HG02973 (cell line): Measurements from ENCODE around the gene HOTAIR.

Experiments used
- ATAC-seq: cut with Tn5 transposase; IDR thresholded peaks from one replicate; pipeline ENCODE4 v1.9.1; 2021; ENCODE audit warnings: moderate library complexity; ENCODE audit not compliant: unreplicated experiment

The HOTAIR gene

GRCh38 chr12:53963005-53963404, 11.7 kb downstream of the HOTAIR start:
- no peak for ATAC-seq

- ATAC-seq = no peak
These were observed 13.6 kb downstream of the HOTAIR start for GRCh38 chr12:53961025-53961761.

GRCh38 chr12:53960187-53961024, 14.3 kb downstream of the HOTAIR start:
- no peak for ATAC-seq

GRCh38 chr12:53959314-53959713, 15.4 kb downstream of the HOTAIR start:
- no peak for ATAC-seq

- ATAC-seq = no peak
These were observed 16.6 kb downstream of the HOTAIR start for GRCh38 chr12:53958128-53958527.

- ATAC-seq = no peak
These were observed 17.7 kb downstream of the HOTAIR start for GRCh38 chr12:53956914-53957536.

- no peak for ATAC-seq
These were observed 18.4 kb downstream of the HOTAIR start for GRCh38 chr12:53956251-53956887.

- no peak for ATAC-seq
These were observed 18.9 kb downstream of the HOTAIR start for GRCh38 chr12:53955776-53956250.

- ATAC-seq = no peak
These were observed 19.5 kb downstream of the HOTAIR start for GRCh38 chr12:53955036-53955775.

GRCh38 chr12:53954694-53955035, 20.1 kb downstream of the HOTAIR start, which contains the start of gene HOXC12:
Gene HOXC12, plus strand, starts transcription at chr12:53954903. Its CDS starts 27 bp downstream, at chr12:53954930.
- no peak for ATAC-seq

GRCh38 chr12:53953831-53954693, 20.7 kb downstream of the HOTAIR start:
- ATAC-seq = no peak

- no peak for ATAC-seq
These were observed 21.7 kb downstream of the HOTAIR start for GRCh38 chr12:53952871-53953734.

GRCh38 chr12:53952335-53952694, 22.4 kb downstream of the HOTAIR start:
- ATAC-seq = no peak

- ATAC-seq = no peak
These were observed 23.0 kb downstream of the HOTAIR start for GRCh38 chr12:53951577-53952334.

- no peak for ATAC-seq
These were observed 23.8 kb downstream of the HOTAIR start for GRCh38 chr12:53950789-53951576.

GRCh38 chr12:53950437-53950773, 24.3 kb downstream of the HOTAIR start:
- ATAC-seq = no peak
